CD4-positive, alpha-beta T cell treated with Interferon gamma for 1 hour (primary cell): ENCODE results near the gene MAOB.

Experiments
- DNase-seq: peaks from one replicate; pipeline ENCODE4 v3.0.0-alpha.2; 2020

MAOB gene

DNA sequence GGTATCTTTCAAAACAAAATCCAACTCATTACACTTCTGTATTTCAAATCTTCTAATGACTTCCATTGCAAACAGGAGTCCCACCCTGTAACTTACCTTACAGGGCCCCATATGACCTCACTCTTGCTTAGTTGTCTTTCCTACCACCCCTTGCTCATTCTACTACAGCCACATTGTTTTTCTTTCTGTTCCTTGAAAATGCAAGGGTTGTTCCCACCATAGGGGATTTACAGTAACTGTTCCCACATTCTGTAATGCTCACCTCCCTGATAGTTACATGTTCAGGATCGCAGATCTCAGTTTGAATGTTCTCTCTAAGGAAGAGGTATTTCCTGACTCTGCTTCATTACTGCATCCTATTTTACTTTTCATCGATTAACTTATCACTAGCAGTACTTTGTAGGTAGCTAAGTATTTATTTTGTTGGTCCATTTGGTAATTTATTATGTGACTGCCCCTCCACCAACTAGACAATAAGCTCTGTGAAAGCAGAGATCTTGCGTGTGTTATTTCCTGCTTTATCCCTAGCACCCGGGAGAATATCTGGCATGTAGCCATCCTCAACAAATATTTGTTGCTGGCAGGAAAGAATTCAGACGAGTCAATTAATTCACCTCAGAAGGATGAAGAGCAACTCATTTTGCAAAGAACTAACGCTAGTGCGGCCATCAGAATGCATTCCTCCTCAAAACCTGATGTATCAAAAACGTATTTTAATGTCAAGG is 21.4 kb downstream of the MAOB start:
- no peak for DNase-seq

DNA sequence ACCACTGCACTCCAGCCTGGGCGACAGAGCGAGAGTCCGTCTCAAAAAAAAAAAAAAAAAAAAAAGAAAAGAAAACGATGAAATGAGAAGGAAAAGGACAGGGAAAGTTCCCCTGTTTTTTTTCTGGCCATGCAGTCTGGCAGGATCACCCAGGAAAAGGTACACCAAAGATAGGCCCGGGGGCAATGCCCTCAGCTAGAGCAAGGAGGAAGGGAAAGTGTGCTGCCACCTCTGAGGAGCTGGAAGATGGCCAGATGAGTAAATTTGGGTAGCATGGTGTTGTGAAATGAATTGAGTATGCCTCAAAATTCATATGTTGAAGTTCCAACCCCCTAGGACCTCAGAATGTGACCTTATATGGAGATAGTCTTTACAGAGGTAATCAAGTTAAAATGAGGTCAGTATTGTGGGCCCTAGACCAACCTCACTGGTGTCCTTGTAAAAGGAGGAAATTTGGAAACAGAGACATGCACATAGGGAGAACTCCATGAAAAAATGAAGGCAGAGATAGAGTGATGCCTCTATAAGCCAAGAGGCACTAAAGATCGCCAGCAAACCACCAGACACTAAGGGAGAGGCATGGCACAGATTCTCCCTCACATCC is 28.9 kb downstream of the MAOB start:
- DNase-seq = no peak

DNA sequence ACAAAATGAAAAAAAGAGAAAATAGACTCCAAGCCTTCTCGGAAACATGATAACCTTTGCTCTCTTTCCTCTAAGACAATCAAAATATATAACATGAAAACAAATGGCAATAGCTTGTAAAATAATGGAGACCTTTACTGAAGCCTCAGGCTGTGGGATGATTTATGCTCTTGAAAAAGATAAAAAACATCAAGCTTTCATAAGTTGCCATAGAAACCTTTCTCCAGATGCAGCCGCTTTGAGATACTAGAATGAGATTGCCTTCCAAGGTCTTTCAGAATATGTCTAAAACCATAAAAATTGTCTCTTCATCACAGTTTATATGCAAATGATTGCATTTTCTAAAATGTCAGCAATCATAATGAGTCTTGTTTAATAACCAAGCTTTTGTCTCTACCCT is 31.6 kb downstream of the MAOB start:
- DNase-seq = no peak

DNA sequence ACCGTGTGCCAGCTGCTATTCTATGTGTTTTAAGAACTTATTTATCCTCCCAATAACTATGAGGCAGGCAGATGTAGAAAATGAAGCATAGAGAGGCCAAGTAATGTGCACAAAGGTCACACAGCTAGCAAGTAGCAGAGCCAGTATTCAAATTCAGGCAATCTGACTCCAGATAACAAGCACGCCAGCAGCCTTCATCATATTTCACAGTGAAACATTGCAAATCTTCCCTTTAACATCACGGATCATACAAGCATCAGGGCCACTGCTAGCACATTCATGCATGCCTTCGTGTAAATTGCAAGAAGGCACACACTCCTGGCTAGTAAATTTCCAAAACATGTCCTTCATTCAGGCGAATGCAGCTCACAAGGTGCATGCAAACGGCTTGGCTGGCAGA is 33.1 kb downstream of the MAOB start:
- DNase-seq = no peak

DNA sequence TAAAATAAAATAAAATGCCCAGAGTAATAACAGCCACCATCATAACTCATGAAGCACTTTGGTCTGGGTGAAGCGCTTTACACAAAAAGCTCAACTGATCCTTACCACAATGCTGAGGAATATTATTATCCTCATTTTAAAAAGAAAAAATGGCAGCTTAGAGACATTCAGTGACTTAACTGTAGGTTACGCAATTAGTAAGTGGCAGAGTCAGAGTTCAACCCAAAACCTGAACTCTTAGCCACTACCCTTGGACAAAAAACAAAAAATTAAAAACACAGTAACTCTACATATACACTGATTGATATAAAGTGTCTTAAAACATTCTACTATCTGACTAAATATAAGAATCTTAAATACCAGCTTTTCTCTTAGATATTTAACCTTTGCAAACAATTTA is 34.9 kb downstream of the MAOB start:
- DNase-seq = no peak

DNA sequence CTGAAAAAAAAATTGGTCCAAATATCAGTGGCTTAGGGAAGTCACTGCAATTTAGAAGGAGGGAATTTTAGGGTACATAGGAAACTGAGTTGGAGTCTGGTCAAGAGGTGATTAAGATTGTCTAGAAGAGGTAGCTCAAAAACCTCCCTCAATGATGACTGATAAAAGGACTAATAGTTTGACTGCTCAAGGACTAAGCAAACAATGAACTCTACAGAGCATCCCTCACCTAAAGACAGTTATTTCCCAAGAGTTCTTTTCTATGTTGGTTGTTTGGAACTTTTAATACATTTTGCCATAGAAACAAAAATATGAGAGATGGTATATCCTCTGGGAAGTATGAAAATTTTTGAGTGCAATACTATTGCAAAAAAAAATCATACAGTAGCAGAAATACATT is 35.7 kb downstream of the MAOB start:
- DNase-seq = no peak

DNA sequence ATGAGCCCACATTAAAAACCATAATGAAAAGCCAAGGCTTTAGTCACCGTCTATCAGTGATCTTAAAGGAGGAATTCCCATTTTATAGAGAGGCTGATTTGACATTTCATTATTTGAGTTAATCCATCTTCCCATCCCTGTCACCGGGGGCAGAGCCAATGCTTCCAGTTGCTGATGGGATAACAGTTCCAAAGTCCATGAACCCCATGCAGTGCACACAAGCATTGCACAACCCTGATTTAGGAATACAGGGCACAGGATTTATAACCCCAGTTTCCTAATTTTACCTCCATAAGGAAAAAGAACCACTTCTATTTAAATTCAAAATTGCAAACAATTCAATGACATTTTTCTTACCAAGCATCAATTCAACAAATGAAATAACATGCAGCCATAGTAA is 36.5 kb downstream of the MAOB start:
- DNase-seq = no peak

DNA sequence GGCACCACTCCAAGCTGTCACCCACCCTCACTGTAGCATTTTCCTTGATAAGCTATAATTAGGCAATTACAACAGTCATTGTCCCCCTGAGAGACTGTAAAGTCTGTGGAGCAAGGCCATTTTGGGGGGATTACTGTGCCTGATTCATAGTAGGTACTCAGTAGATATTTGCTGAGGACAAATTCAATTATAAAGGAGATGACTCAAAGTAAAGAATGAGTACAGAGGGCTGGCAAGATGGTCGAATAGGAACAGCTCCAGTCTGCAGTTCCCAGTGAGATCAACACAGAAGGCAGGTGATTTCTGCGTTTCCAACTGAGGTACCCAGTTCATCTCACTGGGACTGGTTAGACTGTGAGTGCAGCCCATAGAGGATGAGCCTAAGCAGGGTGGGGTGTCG is 42.0 kb downstream of the MAOB start:
- no peak for DNase-seq

DNA sequence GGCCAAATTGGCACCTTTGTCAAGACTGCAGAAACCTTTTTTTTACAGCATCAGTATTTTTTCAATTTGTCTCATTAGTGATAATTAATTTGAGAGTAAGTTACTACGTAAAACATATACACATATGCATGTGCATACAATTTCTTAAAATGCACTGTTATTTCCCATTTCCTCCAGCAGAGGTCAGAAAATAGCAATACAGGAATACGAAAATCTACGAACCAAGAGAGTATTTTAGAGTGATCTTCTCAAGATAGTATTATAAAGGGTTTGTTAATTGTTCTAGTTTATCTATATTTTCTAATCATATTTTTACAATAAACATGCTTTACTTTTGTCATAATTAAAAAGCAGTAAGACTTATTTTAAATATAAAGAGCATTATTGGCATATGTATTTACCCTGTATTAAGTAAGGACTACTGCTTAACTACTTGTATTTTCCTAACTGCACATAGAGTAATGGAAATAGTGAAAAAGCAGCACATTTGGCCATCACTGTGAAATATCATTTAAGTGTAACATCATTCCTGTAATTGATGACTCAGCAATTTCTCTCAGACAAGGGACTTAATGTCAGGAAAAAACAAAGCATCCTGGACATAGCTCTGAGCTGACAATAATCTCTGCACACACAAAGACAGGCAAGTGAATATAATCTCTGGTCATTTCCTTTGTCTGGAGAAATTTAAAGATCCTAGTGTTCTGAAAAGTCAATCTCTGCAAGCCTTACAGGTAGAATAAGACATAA is 45.6 kb downstream of the MAOB start:
- DNase-seq = no peak

DNA sequence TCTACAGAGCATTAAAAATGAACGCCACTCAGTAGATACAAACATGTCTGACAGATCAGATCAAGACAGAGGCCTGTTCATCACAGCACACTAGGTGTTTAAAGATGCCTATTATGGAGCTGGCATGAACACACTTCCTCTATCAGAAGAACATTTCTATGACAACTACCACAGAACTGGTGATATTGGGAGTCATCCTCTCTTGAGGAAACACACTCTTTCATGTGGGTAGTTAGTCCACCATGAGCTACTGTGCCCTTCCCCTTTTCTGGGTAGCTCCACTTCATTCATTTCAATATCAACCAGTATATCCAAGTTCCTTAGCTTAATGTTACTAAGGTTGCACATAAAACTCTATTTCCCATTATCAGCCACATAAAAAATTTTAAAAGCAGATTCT is 46.7 kb downstream of the MAOB start:
- DNase-seq = no peak

DNA sequence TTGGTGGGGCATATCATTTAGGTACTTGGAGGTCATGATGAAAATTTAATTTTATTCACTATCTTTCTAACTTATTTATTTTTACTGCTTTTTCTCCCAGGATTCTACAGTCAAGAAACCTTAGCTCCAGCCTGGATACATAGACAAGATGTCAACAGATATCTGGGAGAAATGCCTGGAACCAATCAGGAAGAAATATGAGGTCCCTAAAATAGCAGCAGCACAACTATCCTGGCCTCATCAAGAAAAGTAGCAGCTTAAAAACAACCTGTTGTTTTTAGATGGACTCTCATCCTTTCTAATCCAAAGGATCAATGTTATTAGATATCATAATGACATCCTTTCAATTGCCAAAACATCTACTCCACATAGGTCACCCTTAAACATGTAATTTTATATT is 54.5 kb downstream of the MAOB start:
- DNase-seq = no peak

DNA sequence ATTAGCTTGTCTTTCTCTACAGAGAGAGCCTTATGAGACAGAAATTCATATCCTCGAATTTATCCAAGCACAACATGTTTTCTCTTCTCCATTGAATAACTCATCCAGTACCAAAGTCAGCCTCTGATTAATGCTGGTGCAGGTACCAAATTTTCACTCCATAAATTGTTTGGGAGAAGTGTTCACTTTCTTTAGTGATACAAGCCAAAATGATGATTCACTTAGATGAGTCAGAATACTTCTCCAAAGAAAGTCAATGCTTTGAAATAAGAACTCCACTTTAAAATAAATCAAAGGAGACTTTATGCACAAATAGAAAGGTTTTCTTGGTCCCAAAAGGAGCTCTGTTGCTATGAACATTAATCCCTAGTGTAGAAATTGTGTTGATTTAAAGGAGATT is 60.2 kb downstream of the MAOB start:
- no peak for DNase-seq

DNA sequence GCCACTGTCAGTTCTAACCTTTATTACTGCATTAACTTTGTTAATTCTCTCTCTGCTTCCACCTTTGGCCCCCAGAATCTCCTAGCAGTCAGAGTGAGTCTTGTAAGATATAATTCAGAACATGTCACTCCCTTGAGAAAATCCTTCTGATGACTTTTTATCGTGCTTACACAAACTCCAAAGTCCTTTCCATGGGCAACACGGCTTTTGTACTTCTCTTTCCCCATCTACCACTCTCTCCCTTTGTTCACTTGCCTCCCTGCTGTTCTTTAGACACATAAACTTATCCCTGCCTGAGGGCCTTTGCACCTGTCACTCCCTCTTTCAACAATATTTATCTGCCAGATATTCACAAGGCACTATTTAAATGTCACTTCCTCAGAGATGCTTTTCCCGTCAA is 64.8 kb downstream of the MAOB start:
- no peak for DNase-seq

DNA sequence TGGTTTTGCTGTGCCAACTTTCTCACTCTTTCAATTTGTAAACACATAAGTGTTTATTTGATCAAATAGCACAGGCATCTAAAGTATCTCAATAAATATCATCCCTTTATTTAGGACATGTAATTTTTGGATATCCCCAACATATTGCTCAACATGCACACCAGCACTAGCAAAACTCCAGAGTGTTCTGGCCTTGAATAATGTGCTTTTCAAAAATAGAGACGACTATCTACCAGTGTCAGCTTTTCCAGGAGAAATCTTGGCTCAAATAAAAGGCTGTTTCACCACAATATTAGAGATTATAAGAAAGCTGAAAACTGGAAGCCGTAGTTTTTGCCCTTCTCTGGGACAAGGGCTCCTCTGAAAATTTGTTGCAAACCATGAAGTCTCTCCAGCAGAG is 67.0 kb downstream of the MAOB start:
- DNase-seq = no peak

DNA sequence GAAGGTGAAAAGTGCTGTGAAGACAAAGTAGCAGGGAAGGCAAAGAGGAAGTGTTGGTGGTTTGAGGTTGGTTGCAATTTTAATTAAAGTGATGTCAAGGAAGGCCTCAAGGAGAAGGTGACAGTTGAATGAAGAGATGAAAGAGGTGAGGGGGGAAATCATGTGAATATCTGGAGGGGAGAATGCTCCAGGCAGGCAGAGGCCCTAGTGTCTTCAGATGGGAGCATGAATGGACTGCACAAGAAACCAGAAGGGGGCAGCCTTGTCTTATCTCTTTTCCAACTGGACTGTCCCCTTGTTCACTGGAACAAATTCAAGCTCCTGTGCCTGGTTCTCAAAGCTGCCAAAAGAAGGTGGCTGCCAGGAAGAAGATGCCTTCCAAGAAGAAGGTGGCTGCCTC is 68.4 kb downstream of the MAOB start:
- no peak for DNase-seq

DNA sequence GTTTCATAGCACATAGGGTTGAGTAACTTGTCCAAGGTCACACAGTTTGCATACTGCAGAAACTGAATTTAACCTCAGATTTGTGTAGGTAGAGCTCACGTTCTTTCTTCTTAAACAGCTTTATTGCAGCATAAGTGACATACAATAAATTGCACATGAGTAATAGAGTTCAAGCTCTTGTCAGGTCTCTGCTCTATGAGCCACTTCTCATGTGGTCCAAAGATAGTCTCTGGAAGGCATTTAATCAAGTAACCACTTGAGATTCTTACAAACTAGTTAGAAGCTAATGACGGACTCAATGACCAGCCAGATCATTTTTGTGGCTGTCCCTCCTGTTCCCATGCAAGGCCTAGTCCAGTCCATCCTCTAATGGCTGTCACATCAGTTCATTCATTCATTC is 68.9 kb downstream of the MAOB start:
- DNase-seq = no peak

DNA sequence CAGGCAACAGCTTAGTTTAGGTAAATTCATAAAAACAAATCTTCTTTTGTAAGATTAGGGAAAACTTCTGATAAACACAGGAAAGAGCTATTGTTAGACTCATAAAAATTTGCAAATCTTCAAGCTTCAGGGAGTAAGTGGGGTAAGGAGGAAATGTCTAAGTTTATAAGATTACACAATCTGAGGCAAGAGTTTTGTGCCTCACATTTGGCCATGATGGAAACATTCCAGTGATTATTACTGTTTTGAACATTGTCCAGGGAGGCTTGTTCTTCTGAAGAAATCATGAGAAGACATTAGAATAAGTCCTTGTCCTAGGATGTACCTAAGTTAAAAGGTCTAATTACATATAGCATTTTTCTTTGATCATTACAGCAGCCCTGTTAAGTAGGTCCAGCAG is 72.8 kb downstream of the MAOB start:
- DNase-seq = no peak

DNA sequence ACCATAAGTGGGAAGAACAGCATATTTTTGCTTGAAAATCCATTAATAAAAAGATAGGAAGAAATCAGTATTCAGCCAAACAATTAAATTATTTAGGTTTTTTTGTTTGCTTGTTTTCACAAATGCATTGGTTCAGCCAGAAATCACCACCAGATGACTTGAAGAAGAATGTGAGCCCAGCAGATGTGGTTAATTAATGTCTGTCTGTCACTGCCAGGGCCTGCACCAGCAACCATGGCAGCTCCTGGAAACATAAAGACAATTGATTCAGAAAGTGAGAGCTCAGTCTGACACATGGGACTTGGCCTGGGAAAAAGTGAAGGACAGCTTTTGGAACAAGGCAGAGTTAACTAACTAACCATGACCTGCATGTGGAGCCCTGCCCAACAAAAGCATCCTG is 74.0 kb downstream of the MAOB start:
- DNase-seq = no peak

DNA sequence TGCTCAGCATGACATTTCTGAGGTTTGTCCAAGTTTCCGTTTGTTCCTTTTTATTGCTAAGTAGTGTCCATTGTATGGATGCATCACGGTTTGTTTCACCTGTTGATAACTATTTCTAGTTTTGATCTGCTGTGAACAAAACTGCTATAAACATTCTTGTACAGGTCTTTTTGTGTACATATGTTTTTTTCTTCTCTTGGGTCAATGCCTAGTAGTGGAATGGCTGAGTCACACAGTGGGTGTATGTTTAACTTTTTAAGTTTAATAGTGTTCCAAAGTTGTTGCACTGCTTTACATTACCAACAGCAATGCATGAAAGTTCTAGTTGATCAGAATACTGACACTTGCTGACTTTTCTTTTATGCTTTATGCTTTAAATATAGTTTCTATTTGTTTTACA is 76.7 kb downstream of the MAOB start:
- no peak for DNase-seq

DNA sequence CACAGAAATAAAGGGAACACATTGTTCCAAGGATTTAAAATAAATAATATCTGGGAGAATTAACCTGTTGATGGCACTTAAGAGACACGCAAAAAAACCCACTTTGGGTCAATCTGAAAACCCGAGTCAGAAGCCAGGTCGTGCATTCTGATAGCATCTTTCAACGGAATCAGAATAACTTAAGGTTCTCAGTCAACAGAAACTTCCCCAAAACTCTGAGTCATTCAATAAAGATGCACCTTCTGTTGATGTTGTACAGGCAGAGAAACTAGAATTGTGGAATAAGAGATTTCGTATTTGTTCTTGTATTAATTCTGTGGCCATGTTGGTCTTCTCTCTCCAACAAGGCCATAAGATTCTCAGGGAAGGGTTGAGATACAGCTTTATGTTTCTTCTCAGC is 78.2 kb downstream of the MAOB start:
- no peak for DNase-seq

DNA sequence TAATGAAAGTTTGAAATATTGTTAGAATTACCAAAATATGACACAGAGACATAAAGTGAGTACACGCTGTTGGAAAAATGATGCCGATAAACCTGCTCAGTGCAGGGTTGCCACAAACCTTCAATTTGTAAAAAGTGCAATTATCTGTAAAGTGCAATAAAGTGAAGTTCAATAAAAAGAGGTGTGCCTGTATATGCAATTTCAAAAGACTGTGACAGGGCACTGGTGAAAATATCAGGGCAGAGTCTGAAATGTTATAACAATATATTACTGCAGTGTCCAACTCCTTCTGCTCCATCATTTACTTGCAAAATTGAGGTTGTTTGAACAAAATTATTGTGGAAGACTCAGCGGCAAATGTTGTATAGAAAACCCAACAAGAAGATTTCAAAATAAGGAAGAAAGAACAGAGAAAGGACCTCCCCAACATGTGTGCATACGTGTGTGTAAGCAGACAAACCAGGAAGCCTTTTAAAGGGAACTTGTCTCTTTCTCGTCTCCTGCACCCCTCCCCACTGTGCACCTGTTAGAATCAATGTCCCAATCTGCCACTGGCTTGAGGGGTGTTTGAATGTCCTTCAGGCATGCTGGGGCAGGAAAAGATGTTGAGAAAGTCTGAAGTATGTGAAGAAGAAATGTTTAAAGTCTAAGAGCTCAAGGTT is 96.2 kb downstream of the MAOB start:
- DNase-seq = no peak

DNA sequence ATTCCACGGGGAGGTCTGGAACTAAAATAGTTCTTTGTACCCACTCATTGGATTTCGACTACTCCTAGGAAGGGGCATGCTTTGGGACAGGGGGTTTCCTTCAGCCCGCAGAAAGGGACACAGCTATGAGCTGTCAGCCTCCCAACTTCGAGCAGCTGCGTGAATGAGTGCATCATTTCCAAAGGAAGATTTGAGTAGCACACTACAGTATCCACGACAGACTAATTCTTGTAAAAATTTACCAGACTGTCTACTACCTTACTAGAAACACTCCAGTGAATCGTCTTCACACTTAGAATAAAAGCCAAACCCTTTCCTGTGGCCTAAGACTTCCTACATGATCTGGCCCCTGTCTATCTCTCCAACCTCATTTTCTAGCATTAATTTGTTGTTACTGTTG is 124.2 kb downstream of the MAOB start:
- DNase-seq = no peak

DNA sequence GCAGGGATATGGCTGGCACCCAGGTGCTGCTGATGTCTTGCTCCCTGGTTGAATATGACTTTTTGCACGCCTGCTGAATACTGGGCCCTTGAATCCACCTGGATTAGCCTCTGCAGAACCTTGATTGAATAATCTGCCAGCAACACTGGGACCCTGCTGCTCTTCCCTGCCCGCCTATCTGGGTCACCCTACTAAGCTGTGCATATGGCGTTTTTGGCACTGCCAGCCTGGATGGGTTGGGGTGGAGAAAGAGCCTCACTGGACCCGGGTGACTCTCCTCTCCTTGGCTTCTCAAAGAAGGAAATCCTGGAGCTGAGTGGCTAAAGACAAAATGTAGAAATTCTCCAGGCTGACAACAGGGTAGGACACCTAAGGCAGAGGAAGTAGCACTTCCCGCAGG is 126.2 kb downstream of the MAOB start:
- DNase-seq = no peak

DNA sequence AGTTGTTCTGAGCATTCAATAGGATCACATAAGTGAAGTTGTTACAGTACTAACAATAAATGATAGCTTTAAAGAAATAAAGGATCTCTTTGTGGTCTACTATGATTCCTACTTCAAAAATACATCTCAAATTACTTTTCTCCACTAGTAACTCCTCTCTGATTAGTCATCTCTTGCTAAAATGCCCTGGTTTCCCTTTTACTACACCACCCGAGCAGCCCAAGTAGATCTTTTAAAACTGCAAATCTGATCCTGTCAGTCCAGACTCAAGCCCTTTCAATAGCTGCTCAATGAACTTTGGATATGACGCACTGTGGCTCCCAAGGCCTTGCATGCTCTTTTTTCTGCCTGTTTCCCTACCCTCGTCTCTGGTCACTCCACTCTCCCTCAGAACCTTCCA is 128.6 kb downstream of the MAOB start:
- DNase-seq = no peak
